CD1c-positive myeloid dendritic cell (primary cell): ENCODE results near the gene NAXD.
A peak's percentile ranks its signal among the peaks of the same experiment; 100 is the strongest.
"Not testable (repeated sequence)": the region's sequence is repeated elsewhere in the genome, so short reads cannot be mapped to it uniquely, and the experiment has no call there.

Experiments used
- DNase-seq: peaks from one replicate; pipeline ENCODE4 v3.0.0-alpha.2; 2016; ENCODE audit errors: extremely low spot score

The NAXD gene

GRCh38 chr13:110615322-110616102 is at the start of gene NAXD:
TSS of gene NAXD (plus strand) at chr13:110615545. CDS start at chr13:110615602, 57 bp downstream.
- peak; percentile 92 for DNase-seq

GRCh38 chr13:110566171-110566570 is 49.2 kb upstream of the NAXD start:
- DNase-seq: no peak

- no peak for DNase-seq
These were observed 46.7 kb upstream of the NAXD start for GRCh38 chr13:110568612-110569011.

GRCh38 chr13:110569962-110570361 is 45.4 kb upstream of the NAXD start:
- DNase-seq: not testable (repeated sequence)

GRCh38 chr13:110570886-110571285 is 44.5 kb upstream of the NAXD start:
- no peak for DNase-seq

GRCh38 chr13:110571896-110572777 is 43.2 kb upstream of the NAXD start:
- DNase-seq: no peak

- no peak for DNase-seq
These were observed 42.6 kb upstream of the NAXD start for GRCh38 chr13:110572778-110573118.

GRCh38 chr13:110574161-110574560 is 41.2 kb upstream of the NAXD start:
- DNase-seq: no peak

- DNase-seq: peak; percentile 66
These were observed 39.8 kb upstream of the NAXD start for GRCh38 chr13:110575322-110576069.

GRCh38 chr13:110576070-110576394 is 39.3 kb upstream of the NAXD start:
- no peak for DNase-seq

- no peak for DNase-seq
These were observed 38.4 kb upstream of the NAXD start for GRCh38 chr13:110576736-110577476.

- DNase-seq: peak; percentile 10
These were observed 37.0 kb upstream of the NAXD start for GRCh38 chr13:110578363-110578762.

- peak; percentile 30 for DNase-seq
These were observed 34.5 kb upstream of the NAXD start for GRCh38 chr13:110580800-110581199.

GRCh38 chr13:110581506-110582185 is 33.7 kb upstream of the NAXD start:
- DNase-seq: no peak

- no peak for DNase-seq
These were observed 32.9 kb upstream of the NAXD start for GRCh38 chr13:110582421-110582954.

GRCh38 chr13:110583178-110583865 is 32.0 kb upstream of the NAXD start:
- no peak for DNase-seq

- no peak for DNase-seq
These were observed 25.5 kb upstream of the NAXD start for GRCh38 chr13:110589793-110590390.

- no peak for DNase-seq
These were observed 24.8 kb upstream of the NAXD start for GRCh38 chr13:110590577-110590976.

- no peak for DNase-seq
These were observed 22.7 kb upstream of the NAXD start for GRCh38 chr13:110592665-110593064.
